GM18505 (cell line): ENCODE data around the gene ZMIZ1.
A peak's percentile ranks its signal among the peaks of the same experiment; 100 is the strongest.

Experiments used
- ATAC-seq: cut with Tn5 transposase; IDR thresholded peaks from one replicate; pipeline ENCODE4 v1.9.1; 2021; ENCODE audit not compliant: unreplicated experiment
- POLR2A ChIP-seq: IDR thresholded peaks from 4 replicates; pipeline ENCODE4 v1.6.1; 2011; ENCODE audit warnings: borderline replicate concordance; ENCODE audit not compliant: insufficient read depth, insufficient read length; ENCODE audit errors: extremely low read depth

Gene ZMIZ1

GRCh38 chr10:79061441-79062315, 7.1 kb upstream of the ZMIZ1 start:
- TF ChIP-seq POLR2A, result no peak
- no peak for ATAC-seq

- ATAC-seq, result no peak
- no peak for TF ChIP-seq POLR2A
These were observed 5.7 kb upstream of the ZMIZ1 start for GRCh38 chr10:79063071-79063491.

DNA sequence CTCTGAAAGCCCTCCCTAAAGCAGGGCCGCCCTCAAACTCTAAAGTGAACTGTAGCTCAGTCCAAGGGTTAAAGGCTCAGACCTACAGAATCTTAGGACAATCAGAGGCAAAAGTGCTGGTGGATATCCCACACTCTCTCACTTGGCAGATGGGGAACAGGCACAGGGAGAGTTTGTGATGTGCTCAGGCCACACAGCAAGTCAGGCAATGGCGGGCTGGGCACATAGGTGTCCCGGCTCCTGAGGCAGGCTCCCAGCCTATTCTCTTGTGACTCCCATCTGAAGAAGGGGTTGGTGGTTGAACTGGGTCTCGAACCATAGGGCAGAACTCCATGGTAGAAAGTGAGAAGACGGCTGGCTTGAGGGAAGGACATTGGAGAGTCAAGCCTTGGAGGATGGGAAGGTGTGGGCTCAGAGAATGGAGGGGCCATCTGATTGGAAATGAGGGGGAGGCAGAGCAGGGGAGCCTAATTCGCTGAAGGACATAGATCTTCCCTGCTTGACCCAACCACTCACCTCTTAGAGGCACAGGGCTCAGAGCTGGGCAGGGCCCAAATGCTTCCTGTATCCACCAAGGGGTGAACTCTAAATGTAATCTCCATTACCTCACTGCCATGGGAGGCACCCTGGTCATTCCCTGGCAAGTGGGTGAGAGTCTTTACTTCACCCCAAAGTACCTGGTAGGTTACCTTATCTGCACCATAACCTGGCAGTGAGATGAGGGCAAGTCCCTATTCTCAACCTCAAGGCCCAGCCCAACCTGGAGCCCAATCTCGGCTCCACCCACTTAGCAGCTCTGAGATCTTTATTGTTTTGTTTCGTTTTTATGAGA, 4.9 kb upstream of the ZMIZ1 start:
- no peak for TF ChIP-seq POLR2A
- ATAC-seq, result no peak

DNA sequence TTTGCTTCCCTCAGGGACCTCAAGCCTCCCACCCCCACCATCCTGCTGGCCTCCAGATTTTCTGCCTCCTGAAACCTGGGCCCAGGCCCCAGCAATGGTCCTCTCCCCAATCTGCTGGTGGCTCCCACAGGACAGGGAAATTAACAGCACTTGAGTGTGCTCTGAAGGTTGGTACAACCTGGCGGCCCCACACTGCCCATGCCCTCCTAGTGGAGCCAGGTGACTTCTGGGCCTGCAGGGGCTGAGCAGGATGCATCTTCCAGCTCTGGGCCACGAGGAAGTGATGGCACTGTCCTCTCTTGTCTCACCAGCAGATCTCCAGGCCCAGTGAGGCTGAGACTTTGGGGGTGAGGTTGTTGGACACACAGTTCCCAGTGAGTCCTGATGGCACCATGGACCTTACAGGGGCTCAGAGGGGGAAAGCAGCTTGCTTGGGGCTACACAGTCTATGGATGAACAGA, 3.6 kb upstream of the ZMIZ1 start:
- no peak for ATAC-seq
- TF ChIP-seq POLR2A, result no peak

DNA sequence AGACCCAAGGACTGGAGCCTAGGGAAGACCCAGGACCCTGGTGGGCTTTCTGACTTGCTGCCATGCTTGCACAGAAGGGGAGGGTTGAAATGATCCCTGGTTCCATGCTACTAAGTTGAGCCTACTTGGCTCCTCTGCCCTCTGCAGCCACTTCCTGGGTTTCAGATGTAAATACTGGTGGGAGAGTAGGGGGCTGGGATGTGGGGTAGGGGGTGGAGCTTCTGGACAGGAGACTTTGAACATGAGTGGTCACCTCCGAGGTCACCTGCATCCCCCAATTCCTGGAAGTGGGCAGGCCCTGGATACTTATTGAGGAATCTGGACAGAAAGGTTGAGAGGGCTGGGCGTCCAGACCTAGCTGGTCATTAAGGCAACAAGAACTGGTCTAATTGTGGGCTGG, 2.9 kb upstream of the ZMIZ1 start:
- no peak for TF ChIP-seq POLR2A

GRCh38 chr10:79066411-79067240, 2.1 kb upstream of the ZMIZ1 start:
- no peak for ATAC-seq
- no peak for TF ChIP-seq POLR2A

More for the DNA sequence above, 2.9 kb upstream of the ZMIZ1 start:
- ATAC-seq, result no peak

DNA sequence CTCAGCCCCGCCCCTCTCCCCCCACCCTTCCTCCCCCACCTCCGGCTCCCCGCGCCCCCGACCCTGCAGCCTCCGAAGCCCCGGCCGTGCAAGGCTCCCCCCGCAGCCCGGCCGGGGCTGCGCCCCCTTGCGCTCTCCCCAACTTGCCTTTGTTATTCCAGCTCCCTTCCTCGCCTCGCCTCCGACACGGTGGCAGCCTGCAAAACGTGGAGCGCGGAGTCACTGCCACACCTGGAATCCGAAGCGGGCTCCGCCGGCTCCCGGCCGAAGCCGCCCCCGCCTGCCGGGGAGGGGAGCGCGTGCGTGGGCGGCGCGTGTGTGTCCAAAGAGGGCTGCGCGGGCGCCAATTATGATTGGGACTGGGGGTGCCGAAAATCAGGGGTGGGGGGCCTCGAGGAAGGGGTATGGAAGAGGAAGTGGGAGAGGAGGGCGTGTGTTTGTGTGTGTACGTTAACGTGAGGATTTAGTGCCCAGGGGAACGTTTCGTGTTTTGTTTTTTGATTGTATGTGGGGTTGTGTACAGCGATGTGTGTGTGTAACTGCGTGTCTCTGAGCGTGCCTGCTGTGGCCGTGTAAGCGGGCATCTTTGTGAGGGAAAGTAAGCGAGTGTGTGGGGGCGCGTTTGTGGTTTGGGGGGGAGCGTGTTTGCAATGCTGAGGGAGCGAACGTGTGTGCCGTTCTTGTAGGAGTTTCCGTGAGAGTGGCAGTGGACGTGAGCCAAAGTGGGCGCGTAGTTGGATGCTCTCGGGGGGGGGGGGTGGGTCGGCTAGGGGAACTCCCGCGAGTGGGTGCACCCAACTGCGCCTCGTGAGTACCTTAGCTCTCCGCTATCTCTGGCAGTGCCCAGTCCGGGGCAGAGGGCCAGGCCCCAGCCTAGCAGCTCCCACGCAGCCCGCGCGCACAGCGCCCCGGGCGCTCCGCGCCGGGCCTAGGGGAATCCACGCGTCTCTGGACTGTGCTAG, 1.2 kb upstream of the ZMIZ1 start:
- TF ChIP-seq POLR2A, result no peak
- ATAC-seq, result no peak

DNA sequence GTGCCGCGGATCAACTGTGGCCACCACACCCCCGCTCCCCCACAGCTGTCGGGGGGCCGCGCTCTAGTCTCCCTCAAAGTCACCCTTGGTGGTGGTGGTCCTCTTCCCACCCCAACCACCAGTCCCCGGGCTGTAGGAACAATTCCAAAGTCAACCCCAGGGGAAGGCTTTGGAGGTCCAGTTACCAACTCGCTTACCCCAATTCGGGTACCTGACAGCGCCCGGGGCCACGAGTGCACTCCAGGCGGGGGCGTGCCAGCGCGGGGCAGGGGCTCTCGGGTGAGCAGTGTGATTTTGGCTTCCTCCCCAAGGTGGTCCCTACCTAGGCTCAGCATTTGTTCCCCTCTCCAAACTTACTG, 584 bp upstream of the ZMIZ1 start:
- no peak for TF ChIP-seq POLR2A
- ATAC-seq, result peak; percentile 1

GRCh38 chr10:79069325-79070080, 737 bp downstream of the ZMIZ1 start:
- no peak for TF ChIP-seq POLR2A
- ATAC-seq, result peak; percentile 12

DNA sequence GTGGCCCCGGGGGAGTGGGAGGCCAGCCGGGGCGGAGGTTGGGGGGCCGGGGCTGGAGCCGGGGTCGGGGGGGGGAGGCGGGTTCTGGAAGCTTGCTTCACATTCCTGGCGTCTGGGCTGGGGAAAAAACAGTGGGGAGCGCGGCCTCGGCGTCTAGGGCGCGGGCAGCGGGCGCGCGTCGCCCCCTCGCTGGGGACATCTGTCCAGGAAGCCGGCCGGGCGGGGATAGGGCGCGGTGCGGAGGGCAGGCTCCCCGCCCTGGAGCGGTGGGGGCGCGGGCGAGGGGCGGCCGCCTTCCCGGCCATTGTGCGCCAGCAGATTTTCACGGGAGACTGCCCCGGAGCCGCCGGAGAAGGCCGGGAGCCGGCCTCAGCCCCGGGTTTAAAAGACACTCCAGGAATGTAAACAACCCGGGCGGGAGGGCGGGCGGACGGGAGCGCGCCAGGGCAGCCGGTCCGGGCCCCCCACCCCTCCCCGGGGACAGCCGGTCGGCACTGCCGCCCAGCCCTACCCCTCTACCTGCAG, 1.4 kb downstream of the ZMIZ1 start:
- no peak for ATAC-seq
- TF ChIP-seq POLR2A, result no peak
